Measurements from ENCODE around the gene DIRAS3.
"Not testable (repeated sequence)": the region's sequence is repeated elsewhere in the genome, so short reads cannot be mapped to it uniquely, and the experiment has no call there.

Gene DIRAS3, protein sequence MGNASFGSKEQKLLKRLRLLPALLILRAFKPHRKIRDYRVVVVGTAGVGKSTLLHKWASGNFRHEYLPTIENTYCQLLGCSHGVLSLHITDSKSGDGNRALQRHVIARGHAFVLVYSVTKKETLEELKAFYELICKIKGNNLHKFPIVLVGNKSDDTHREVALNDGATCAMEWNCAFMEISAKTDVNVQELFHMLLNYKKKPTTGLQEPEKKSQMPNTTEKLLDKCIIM

GRCh38 chr1:68049941-68050878 lies at the start of gene DIRAS3:
TSS of gene DIRAS3 (minus strand) at chr1:68050627. CDS start at chr1:68047297, 3,330 bp downstream.
- in situ Hi-C loops (cut with HindIII; ENCODE audit: low sequenced_read_pairs): no loop called here

GRCh38 chr1:68093737-68094136 lies 43.3 kb upstream of the DIRAS3 start:
- in situ Hi-C loops (cut with HindIII; ENCODE audit: low sequenced_read_pairs): no loop called here

DNA sequence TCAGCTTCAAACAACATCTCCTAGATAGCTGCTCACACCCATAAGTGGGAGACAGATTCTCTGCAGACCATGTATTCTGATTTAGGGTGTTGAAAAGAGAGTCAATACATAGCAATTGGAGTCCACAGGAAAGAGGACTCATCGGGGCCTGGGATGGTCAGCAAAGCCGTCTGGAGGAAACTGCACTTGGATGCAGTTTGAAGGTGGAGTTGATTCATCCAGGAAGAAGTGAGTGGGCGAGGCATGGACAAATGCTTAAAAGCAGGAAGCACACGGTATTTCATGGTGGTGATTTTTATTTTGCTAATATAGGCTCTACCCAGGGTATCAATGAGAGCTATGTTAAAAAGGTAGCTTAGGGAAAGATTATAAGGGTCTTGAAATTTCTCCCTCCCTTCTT lies 36.8 kb upstream of the DIRAS3 start:
- in situ Hi-C loops (cut with HindIII; ENCODE audit: low sequenced_read_pairs): no loop called here

DNA sequence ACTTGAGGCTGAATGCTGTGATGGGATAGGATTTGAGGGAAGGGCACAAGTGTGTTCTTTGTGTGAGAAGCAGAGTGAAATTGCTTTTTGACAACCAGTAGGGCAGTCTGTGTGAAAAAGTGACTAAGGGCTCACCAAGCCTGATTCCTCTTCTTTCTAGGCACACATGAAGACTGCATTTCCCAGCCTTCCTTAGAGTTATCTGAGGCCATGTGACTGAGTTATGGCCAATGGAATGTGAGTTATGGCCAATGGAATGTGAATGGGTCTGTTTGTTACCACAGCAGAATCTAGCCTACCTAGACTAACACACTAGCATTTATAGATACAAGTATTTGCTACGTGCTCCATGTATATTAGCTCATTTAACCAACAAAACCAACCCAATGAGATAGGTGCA lies 35.3 kb upstream of the DIRAS3 start:
- in situ Hi-C loops (cut with HindIII; ENCODE audit: low sequenced_read_pairs): no loop called here

GRCh38 chr1:68083686-68084085 lies 33.3 kb upstream of the DIRAS3 start:
- in situ Hi-C loops (cut with HindIII; ENCODE audit: low sequenced_read_pairs): no loop called here

DNA sequence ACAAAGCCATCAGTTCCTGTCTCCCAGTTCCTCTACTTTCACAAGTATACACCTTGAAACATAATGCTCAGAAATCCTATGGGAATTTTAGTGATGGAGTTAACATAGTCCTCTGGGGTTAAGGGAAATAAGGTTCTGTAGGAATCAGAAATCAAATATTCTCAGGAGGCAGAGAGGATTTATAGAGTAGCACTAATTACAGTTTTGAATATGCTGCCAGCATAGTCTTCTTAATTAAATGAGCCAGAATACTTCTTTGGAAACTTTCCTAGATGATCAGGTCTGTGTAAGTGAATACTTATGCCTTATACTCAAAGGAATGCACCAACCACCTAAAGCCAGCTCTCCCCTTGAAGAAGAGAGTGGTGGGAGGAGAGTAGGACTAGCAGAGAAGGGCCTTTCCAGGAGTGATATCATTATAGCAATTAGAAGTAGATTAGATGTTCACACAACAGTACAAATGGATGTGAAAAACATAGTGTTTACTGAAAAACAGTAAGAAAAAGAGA lies 31.4 kb upstream of the DIRAS3 start:
- in situ Hi-C loops (cut with HindIII; ENCODE audit: low sequenced_read_pairs): no loop called here

GRCh38 chr1:68078647-68079046 lies 28.2 kb upstream of the DIRAS3 start:
- in situ Hi-C loops (cut with HindIII; ENCODE audit: low sequenced_read_pairs): no loop called here

DNA sequence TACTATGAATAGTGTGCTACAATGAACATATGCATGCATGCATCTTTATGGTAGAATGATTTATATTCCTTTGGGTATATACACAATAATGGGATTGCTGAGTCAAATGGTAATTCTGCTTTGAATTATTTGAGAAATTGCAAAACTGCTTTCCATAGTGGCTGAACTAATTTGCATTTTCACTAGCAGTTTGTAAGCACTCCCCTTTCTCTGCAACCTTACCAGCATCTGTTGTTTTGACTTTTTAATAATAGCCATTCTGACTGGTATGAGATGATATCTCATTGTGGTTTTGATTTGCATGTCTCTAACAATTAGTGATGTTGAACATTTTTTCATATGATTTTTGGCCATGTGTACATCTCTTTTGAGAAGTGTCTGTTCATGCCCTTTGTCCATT lies 24.0 kb upstream of the DIRAS3 start:
- in situ Hi-C loops (cut with HindIII; ENCODE audit: low sequenced_read_pairs): no loop called here

DNA sequence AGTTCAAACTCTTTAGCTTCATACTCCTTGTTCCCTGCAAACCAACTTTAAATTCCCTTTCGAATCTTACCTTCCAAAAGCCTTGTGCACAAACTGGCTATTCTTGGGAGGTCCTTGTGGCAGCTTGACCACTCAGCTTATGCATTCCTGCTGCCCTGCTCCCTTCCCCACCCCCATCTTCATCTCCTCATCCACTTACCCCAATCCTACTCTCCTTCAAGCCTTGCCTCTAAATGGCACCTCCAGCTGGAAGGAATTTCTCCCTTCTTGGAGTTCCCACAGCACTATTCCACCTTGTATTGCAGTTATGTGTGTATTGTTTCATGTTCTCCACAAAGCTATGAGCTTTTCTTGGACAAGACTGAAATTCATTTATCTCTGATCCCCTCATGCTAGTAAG lies 15.3 kb upstream of the DIRAS3 start:
- in situ Hi-C loops (cut with HindIII; ENCODE audit: low sequenced_read_pairs): no loop called here

DNA sequence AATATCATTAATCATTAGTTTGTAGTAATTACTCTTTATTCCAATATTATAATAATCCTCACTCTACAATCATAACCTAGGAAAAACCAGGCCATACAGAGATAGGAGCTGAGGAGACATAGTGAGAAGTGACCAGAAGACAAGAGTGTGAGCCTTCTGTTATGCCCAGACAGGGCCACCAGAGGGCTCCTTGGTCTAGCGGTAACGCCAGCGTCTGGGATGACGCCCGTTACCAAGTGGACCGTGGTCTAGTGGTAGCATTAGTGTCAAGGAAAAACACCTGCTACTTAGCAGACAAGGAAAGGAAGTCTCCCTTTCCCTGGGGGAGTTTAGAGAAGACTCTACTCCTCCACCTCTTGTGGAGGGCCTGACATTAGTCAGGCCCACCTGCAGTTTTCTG lies 7.6 kb upstream of the DIRAS3 start:
- in situ Hi-C loops (cut with HindIII; ENCODE audit: low sequenced_read_pairs): not testable (repeated sequence)

DNA sequence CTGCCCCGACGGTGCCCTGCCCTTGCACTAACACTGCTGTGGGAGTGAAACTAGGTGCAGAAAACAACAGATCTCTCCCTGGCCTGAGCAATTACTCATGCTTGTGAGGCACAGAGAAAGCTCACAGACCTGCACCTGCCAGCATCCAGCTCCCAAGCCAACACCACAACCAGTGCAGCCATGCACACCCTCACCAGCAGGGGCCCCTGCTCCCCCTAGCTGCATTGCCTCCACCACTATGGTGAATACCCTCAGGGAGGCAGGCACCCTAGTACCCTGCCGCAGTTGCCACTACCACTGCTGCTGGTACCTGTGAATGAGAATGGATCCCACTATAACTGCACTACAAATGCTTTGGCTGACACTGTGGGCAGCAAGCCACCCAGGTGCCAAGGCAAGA lies 7.1 kb upstream of the DIRAS3 start:
- in situ Hi-C loops (cut with HindIII; ENCODE audit: low sequenced_read_pairs): no loop called here

DNA sequence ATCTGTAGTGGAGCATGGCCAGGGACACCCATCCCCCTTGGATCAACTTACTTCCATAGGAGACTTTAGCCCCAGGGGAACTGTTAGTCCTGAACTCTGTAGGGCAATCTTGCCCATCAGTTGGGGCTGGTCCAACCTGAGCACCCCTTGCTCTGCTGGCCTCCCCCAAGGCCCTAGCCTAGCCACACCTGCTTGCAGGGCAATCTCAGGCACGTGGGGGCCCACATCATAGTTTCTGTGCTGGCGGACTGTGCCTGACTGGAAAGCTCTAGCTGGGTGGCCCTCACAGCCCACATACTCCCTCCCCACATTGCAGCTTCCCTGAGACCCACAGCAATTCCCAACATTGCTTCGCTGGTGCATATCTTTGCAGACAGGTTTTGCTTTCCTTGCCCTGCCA lies 6.6 kb upstream of the DIRAS3 start:
- in situ Hi-C loops (cut with HindIII; ENCODE audit: low sequenced_read_pairs): no loop called here

DNA sequence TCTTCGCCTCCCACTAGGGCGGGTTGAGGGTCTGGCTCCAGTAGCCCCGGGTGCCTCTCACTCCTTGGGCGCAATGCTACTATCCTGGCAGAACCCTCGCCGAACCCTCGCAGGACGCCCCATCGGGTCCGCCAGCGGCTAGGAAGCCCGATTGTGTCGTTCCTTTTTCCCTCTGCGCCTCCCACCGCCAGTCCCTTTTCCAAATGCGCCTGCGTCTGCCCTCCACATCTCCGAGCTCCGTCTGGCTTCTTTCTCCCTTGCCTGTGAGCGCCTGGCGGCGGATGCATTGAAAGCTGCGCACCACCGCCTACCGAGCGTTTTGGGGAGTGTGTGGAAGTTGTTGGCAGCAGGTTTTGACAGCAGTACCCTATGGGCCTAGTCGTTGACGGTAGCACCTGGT lies 1.0 kb upstream of the DIRAS3 start:
- in situ Hi-C loops (cut with HindIII; ENCODE audit: low sequenced_read_pairs): no loop called here

GRCh38 chr1:68047659-68048026 lies 2.8 kb downstream of the DIRAS3 start:
- in situ Hi-C loops (cut with HindIII; ENCODE audit: low sequenced_read_pairs): no loop called here

DNA sequence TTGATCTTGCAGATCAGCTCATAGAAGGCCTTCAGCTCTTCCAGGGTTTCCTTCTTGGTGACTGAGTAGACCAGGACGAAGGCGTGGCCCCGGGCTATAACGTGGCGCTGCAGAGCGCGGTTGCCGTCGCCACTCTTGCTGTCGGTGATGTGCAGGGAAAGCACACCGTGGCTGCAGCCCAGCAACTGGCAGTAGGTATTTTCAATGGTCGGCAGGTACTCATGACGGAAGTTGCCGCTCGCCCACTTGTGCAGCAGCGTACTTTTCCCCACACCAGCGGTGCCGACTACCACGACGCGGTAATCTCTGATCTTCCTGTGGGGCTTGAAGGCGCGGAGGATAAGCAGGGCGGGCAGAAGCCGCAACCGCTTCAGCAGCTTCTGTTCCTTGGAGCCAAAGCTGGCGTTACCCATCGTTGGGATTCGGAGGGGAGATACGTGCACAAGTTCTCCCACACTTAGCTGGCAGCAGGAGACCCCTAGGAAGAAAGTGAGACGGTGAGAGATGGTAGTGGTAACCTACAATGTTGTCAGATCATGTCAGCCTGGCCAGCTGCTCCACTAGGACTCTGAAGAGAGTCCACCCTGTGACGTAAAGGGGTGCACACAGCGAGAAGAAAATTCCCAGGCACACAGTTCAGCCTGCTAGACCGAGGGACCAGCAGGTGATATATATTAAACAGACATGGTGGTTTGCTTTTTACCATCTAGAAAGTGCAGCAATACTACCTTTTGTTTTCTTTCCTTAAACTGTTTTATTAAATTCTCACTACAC lies 3.4 kb downstream of the DIRAS3 start:
- in situ Hi-C loops (cut with HindIII; ENCODE audit: low sequenced_read_pairs): no loop called here

- in situ Hi-C loops (cut with HindIII; ENCODE audit: low sequenced_read_pairs): no loop called here
These were observed 4.0 kb downstream of the DIRAS3 start for GRCh38 chr1:68046423-68046822.

GRCh38 chr1:68045511-68046180 lies 4.8 kb downstream of the DIRAS3 start:
- in situ Hi-C loops (cut with HindIII; ENCODE audit: low sequenced_read_pairs): no loop called here

GRCh38 chr1:68043443-68044090 lies 6.9 kb downstream of the DIRAS3 start:
- in situ Hi-C loops (cut with HindIII; ENCODE audit: low sequenced_read_pairs): no loop called here

DNA sequence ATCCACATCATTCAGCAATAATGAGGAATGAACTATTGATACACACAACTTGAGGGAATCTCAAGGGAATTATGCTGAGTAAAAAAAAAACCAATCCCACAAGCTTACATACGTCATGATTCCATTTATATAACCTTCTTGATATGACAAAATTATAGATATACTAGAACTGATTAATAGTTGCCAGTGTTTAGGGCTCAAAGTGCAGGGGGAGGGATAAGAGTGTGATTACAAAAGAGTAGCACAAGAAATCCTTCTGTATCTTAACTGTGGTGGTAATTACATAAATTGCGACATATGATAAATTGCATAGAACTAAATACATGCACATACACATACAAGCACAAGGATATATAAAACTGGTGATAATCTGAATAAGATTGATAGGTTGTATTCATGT lies 13.5 kb downstream of the DIRAS3 start:
- in situ Hi-C loops (cut with HindIII; ENCODE audit: low sequenced_read_pairs): no loop called here

DNA sequence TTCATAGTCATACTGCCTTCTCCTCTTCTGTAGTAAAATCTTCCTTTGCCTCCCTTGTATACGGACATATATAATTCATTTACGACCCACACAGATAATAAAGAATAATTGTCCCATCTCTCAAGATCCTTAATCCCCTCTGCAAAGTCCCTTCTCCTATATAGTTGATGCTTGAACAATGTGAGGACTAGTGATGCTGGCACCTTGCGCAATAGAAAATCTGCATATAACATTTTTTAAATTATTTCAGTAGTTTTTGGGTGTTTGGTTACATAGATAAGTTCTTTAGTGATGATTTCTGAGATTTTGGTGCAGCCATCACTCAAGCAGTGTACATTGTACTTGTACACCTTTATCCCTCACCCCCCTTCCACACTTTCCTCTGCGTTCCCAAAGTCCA lies 21.0 kb downstream of the DIRAS3 start:
- in situ Hi-C loops (cut with HindIII; ENCODE audit: low sequenced_read_pairs): no loop called here

Measured in DLD1 (cell line).